Caco-2 (cell line): ENCODE data around the gene EPS15. TPM values are rescaled to one million over a fixed set of nuclear protein-coding genes. Genes with fewer than 3 reads are reported as not detected.

Source experiments
- BruUV-seq: library from RNA; stranded (reverse); fragments of 400-500 nt; replicated peaks from 2 replicates; lab custom pipeline; 2021; lab: Mats Ljungman, UMichigan
- CTCF ChIA-PET: fragments of 300-600 bp; sonication (Branson Sonifier 250); formaldehyde crosslinking; loops from one replicate; lab custom pipeline; 2022; ENCODE audit warnings: antibody characterized with exemption; lab: Charles Lee
- POLR2A ChIA-PET: fragments of 300-600 bp; sonication (Branson Sonifier 250); formaldehyde crosslinking; loops from one replicate; lab custom pipeline; 2022; ENCODE audit warnings: antibody characterized with exemption; lab: Charles Lee
- DNase-seq, 2 experiments: peaks; one replicate each; pipeline versions ENCODE4 v3.0.0 to v3.0.0-alpha.2; 2020 to 2022
- H3K27me3 ChIP-seq: replicated peaks from 2 replicates; pipeline ENCODE4 v1.6.0; 2011; ENCODE audit warnings: low read length; ENCODE audit not compliant: control insufficient read depth, insufficient read depth
- H3K36me3 ChIP-seq: 2 replicates; pipeline ENCODE4 v1.5.1; 2011; ENCODE audit warnings: low read length; ENCODE audit not compliant: control insufficient read depth, insufficient read depth
- H3K4me1 ChIP-seq: fragments of 250-450 bp; sonication (Bioruptor Pico); 2 replicates; pipeline ENCODE4 v1.5.1; 2020; ENCODE audit warnings: mild to moderate bottlenecking
- H3K4me3 ChIP-seq: 2 replicates; pipeline ENCODE4 v1.5.1; 2011; ENCODE audit warnings: low read depth, mild to moderate bottlenecking, control low read depth, low read length
- H3K9me3 ChIP-seq: fragments of 250-450 bp; sonication (Bioruptor Pico); 2 replicates; pipeline ENCODE4 v1.5.1; 2020; ENCODE audit warnings: mild to moderate bottlenecking, moderate library complexity
- H3K27ac Mint-ChIP-seq: one replicate; pipeline ENCODE4 v1.8.0; 2022; ENCODE audit warnings: mixed read lengths; ENCODE audit not compliant: unreplicated experiment
- H3K27me3 Mint-ChIP-seq: one replicate; pipeline ENCODE4 v1.8.0; 2022; ENCODE audit warnings: mixed read lengths; ENCODE audit not compliant: insufficient read depth, unreplicated experiment
- H3K36me3 Mint-ChIP-seq: one replicate; pipeline ENCODE4 v1.8.0; 2022; ENCODE audit warnings: mild to moderate bottlenecking, mixed read lengths; ENCODE audit not compliant: insufficient read depth, unreplicated experiment
- H3K4me1 Mint-ChIP-seq: one replicate; pipeline ENCODE4 v1.8.0; 2022; ENCODE audit warnings: low read depth, mixed read lengths; ENCODE audit not compliant: unreplicated experiment
- H3K4me3 Mint-ChIP-seq: one replicate; pipeline ENCODE4 v1.8.0; 2022; ENCODE audit warnings: mild to moderate bottlenecking, moderate library complexity, mixed read lengths; ENCODE audit not compliant: unreplicated experiment
- H3K9me3 Mint-ChIP-seq: one replicate; pipeline ENCODE4 v1.8.0; 2022; ENCODE audit warnings: mixed read lengths; ENCODE audit not compliant: unreplicated experiment
- intact Hi-C: fragments of 100-400 bp; cut with micrococcal nuclease; formaldehyde crosslinking; loops from one replicate; pipeline ENCODE4 v1.10.0; 2022; ENCODE audit not compliant: unreplicated experiment
- total RNA-seq: library from RNA; stranded (reverse); gene quantifications from 2 replicates; pipeline ENCODE4 v1.2.3, GENCODE V29; 2022
- TF ChIP-seq, protein P1 (sequence below), 2 experiments: fragments of 200-600 bp in 1 of 2; IDR thresholded peaks; 1 replicate in 1 of 2; 2 replicates in 1 of 2; pipeline versions ENCODE4 v1.5.1 to v1.8.0; 2011 to 2022; ENCODE audit warnings: antibody characterized with exemption in 1 of 2, control low read depth in 1 of 2, inconsistent platforms in 1 of 2, low read depth in 1 of 2, low read length in 1 of 2, mild to moderate bottlenecking in 1 of 2, moderate library complexity in 1 of 2; ENCODE audit not compliant: insufficient read depth in 1 of 2, severe bottlenecking in 1 of 2, unreplicated experiment in 1 of 2

The EPS15 gene
- total RNA-seq, 1 experiment from 2014 or later = 41.5 TPM

DNA sequence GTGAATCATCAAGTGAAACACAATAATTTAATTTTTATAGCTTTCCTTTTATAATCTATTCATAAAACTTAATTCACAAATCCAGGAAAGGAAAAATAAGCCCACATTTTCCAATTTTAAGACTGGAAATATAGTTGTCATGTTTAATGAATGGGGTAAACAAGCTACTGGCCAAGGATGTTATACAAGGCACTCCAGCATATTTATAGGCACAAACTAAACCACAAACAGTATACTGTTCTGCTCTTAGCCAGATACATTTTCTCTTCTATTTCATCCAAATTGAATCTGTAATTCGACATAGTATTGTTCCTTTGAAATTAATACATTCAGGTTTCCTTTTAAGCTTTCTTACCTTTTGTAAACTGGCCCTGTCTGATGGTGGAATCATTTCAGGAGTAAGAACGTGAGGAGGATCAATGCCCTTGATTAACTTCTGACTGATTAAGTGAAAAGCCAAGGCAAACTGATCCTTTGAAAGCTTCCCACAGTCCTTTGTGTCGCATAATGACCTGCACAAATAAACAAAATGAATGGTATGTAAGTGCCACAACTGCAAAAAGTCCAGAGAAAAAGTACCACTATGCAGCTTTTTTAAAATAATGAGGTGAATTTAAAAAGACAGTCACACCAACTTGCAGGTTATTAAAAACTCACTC is 74.4 kb downstream of the EPS15 start:
- Mint-ChIP-seq H3K27ac (no peak overlapping the region), H3K4me3 (no peak overlapping the region), H3K27me3 (no peaks in the 10 kb centered on the region), H3K4me1 (no peaks in the 10 kb centered on the region), H3K9me3 (no peaks in the 10 kb centered on the region), H3K36me3 (peaks cover 16% of the 10 kb centered on the region)
- no peaks in the 10 kb centered on the region for H3K36me3 ChIP-seq
- no peaks in the 10 kb centered on the region for H3K4me1 ChIP-seq
- no peak overlapping the region for H3K4me3 ChIP-seq
- ChIA-PET POLR2A (no interaction called here), CTCF (no interaction called here)
- DNase-seq = no peak
- BruUV-seq = no TSS peak
- intact Hi-C loops = loop anchor here (10.0 kb wide), 1 partner anchor 320 kb away; no protein-coding TSS in a partner anchor
- TF ChIP-seq, protein P1, sequence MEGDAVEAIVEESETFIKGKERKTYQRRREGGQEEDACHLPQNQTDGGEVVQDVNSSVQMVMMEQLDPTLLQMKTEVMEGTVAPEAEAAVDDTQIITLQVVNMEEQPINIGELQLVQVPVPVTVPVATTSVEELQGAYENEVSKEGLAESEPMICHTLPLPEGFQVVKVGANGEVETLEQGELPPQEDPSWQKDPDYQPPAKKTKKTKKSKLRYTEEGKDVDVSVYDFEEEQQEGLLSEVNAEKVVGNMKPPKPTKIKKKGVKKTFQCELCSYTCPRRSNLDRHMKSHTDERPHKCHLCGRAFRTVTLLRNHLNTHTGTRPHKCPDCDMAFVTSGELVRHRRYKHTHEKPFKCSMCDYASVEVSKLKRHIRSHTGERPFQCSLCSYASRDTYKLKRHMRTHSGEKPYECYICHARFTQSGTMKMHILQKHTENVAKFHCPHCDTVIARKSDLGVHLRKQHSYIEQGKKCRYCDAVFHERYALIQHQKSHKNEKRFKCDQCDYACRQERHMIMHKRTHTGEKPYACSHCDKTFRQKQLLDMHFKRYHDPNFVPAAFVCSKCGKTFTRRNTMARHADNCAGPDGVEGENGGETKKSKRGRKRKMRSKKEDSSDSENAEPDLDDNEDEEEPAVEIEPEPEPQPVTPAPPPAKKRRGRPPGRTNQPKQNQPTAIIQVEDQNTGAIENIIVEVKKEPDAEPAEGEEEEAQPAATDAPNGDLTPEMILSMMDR (IDR thresholded peaks at IDR 0.05; ENCODE audit: insufficient read depth in 1 of 2, low read depth in 1 of 2, low read length in 1 of 2, severe bottlenecking in 1 of 2, unreplicated experiment in 1 of 2) = no peak
- no peaks in the 10 kb centered on the region for H3K9me3 ChIP-seq
- H3K27me3 ChIP-seq = no peaks in the 10 kb centered on the region

- no peak for DNase-seq
- no peaks in the 10 kb centered on the region for H3K27me3 Mint-ChIP-seq
- no peak overlapping the region for H3K27ac Mint-ChIP-seq
- POLR2A ChIA-PET = no interaction called here
- H3K36me3 Mint-ChIP-seq = peaks cover 12% of the 10 kb centered on the region
- Histone ChIP-seq H3K4me3 (no peak overlapping the region), H3K36me3 (no peaks in the 10 kb centered on the region), H3K9me3 (no peaks in the 10 kb centered on the region), H3K4me1 (no peaks in the 10 kb centered on the region), H3K27me3 (no peaks in the 10 kb centered on the region)
- no peak overlapping the region for H3K4me3 Mint-ChIP-seq
- H3K9me3 Mint-ChIP-seq = no peaks in the 10 kb centered on the region
- BruUV-seq = no TSS peak
- H3K4me1 Mint-ChIP-seq = no peaks in the 10 kb centered on the region
- TF ChIP-seq, protein P1 (IDR thresholded peaks at IDR 0.05; ENCODE audit: insufficient read depth in 1 of 2, low read depth in 1 of 2, low read length in 1 of 2, severe bottlenecking in 1 of 2, unreplicated experiment in 1 of 2) = no peak
- CTCF ChIA-PET = no interaction called here
- intact Hi-C loops = loop anchor here (10.0 kb wide), 1 partner anchor 321 kb away; no protein-coding TSS in a partner anchor
These were observed 75.0 kb downstream of the EPS15 start for GRCh38 chr1:51444096-51444495.

GRCh38 chr1:51443555-51443954 is 75.5 kb downstream of the EPS15 start:
- Mint-ChIP-seq H3K4me1 (no peaks in the 10 kb centered on the region), H3K36me3 (peaks cover 9% of the 10 kb centered on the region), H3K27me3 (no peaks in the 10 kb centered on the region), H3K9me3 (no peaks in the 10 kb centered on the region), H3K27ac (no peak overlapping the region), H3K4me3 (no peak overlapping the region)
- Histone ChIP-seq H3K4me1 (no peaks in the 10 kb centered on the region), H3K27me3 (no peaks in the 10 kb centered on the region), H3K4me3 (no peak overlapping the region), H3K9me3 (no peaks in the 10 kb centered on the region), H3K36me3 (no peaks in the 10 kb centered on the region)
- POLR2A ChIA-PET = no interaction called here
- intact Hi-C loops = loop anchor here (10.0 kb wide), 1 partner anchor 321 kb away; no protein-coding TSS in a partner anchor
- no TSS peak for BruUV-seq
- CTCF ChIA-PET = no interaction called here
- TF ChIP-seq, protein P1 (IDR thresholded peaks at IDR 0.05; ENCODE audit: insufficient read depth in 1 of 2, low read depth in 1 of 2, low read length in 1 of 2, severe bottlenecking in 1 of 2, unreplicated experiment in 1 of 2) = no peak
- DNase-seq = no peak
